Activated B cell treated with CpG ODN at 0.5 μM for 24 hours (primary cell): ENCODE measurements around the gene BTBD9. TPM values are rescaled to one million over a fixed set of nuclear protein-coding genes. Genes with fewer than 3 reads are reported as not detected.

Source experiments
- ATAC-seq: fragments of 200-7000 bp; cut with Tn5 transposase; one replicate; pipeline ENCODE4 v1.10.0; 2021; ENCODE audit warnings: low read depth, mild to moderate bottlenecking, moderate library complexity
- CTCF ChIA-PET: fragments of 350-600 bp; sonication (Branson Sonifier 250); formaldehyde crosslinking; loops from one replicate; lab custom pipeline; 2021; ENCODE audit warnings: antibody characterized with exemption; lab: Charles Lee
- POLR2A ChIA-PET: fragments of 350-600 bp; sonication (Branson Sonifier 250); formaldehyde crosslinking; loops from one replicate; lab custom pipeline; 2021; ENCODE audit warnings: antibody characterized with exemption; lab: Charles Lee
- DNase-seq: peaks from one replicate; pipeline ENCODE4 v3.0.0; 2022
- H3K27ac Mint-ChIP-seq: one replicate; pipeline ENCODE4 v1.8.0; 2020; ENCODE audit warnings: mixed read lengths
- H3K27me3 Mint-ChIP-seq: one replicate; pipeline ENCODE4 v1.8.0; 2021; ENCODE audit warnings: mixed read lengths
- H3K36me3 Mint-ChIP-seq: one replicate; pipeline ENCODE4 v1.8.0; 2021; ENCODE audit warnings: low read depth, mixed read lengths
- H3K4me1 Mint-ChIP-seq: one replicate; pipeline ENCODE4 v1.8.0; 2021; ENCODE audit warnings: mixed read lengths
- H3K4me3 Mint-ChIP-seq: one replicate; pipeline ENCODE4 v1.8.0; 2020; ENCODE audit warnings: mild to moderate bottlenecking, mixed read lengths
- H3K9me3 Mint-ChIP-seq: one replicate; pipeline ENCODE4 v1.8.0; 2020; ENCODE audit warnings: mixed read lengths
- intact Hi-C: fragments of 100-400 bp; cut with micrococcal nuclease; formaldehyde crosslinking; loops from one replicate; pipeline ENCODE4 v1.15.1; 2024
- total RNA-seq: library from RNA; stranded (reverse); gene quantifications from 2 replicates; pipeline ENCODE4 v1.2.3, GENCODE V29; 2022
- TF ChIP-seq, protein P1 (sequence below): fragments of 200-600 bp; IDR thresholded peaks from one replicate; pipeline ENCODE4 v1.8.0; 2022; ENCODE audit warnings: antibody characterized with exemption, mild to moderate bottlenecking

The BTBD9 gene
- total RNA-seq, 1 donor from 2014 or later: 25.7 TPM

DNA sequence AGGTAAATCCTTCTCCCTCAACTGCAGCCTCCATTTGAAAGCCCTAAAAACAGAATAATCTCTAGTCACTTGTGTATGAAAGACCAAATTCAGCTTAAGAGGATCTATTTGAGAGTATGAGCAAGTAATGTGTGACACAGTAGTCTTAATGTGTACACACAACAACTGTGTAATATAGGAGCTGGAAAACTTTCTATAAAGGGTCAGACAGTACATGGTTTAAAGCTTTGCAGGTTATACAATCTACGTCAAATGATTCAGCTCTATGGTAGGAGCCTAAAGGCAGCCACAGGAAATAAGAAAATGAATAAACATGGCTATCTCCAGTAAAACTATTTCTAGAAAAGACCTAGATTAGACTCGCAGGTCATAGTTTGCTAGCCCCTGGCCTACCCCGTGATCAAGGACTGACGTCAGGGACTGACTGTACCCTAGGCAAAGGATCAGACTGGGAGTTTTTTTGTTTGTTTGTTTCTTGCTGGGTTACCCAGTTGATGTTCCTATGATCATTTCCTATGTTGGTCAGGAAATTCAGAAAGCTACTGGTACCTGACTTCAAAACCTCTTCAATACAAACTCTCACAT, 39.7 kb downstream of the BTBD9 start:
- H3K9me3 Mint-ChIP-seq: no peaks in the 10 kb centered on the region
- POLR2A ChIA-PET: interaction anchor here (0.6 kb wide), 1 partner anchor 10 kb away, joined by 6 read pairs; no protein-coding TSS in a partner anchor

DNA sequence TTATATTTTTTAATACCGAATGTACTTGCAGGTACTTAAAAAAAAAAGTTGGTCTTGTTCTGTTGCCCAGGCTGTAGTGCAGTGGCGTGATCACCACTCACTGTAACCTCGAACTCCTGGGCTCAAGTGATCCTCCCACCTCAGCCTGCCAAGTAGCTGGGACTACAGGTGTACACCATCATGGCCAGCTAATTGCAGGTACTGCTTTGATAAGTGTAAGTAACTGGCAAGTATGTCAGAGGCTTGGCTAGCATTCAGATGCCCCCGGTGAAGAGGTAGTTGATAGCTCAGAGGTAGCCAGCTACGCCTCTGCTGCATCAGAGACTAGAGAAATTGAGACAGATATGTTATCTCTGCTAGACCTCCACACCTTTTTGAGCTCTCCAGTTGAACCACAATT, 40.5 kb downstream of the BTBD9 start:
- TF ChIP-seq, protein P1, sequence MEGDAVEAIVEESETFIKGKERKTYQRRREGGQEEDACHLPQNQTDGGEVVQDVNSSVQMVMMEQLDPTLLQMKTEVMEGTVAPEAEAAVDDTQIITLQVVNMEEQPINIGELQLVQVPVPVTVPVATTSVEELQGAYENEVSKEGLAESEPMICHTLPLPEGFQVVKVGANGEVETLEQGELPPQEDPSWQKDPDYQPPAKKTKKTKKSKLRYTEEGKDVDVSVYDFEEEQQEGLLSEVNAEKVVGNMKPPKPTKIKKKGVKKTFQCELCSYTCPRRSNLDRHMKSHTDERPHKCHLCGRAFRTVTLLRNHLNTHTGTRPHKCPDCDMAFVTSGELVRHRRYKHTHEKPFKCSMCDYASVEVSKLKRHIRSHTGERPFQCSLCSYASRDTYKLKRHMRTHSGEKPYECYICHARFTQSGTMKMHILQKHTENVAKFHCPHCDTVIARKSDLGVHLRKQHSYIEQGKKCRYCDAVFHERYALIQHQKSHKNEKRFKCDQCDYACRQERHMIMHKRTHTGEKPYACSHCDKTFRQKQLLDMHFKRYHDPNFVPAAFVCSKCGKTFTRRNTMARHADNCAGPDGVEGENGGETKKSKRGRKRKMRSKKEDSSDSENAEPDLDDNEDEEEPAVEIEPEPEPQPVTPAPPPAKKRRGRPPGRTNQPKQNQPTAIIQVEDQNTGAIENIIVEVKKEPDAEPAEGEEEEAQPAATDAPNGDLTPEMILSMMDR: no peak
- Mint-ChIP-seq H3K27ac (no peak overlapping the region), H3K9me3 (no peaks in the 10 kb centered on the region), H3K27me3 (no peaks in the 10 kb centered on the region), H3K4me1 (peaks cover 11% of the 10 kb centered on the region), H3K36me3 (peaks cover 27% of the 10 kb centered on the region), H3K4me3 (no peak overlapping the region)
- DNase-seq (no peak), ATAC-seq (no peak)
- CTCF ChIA-PET: interaction anchor here (1.0 kb wide), 1 partner anchor 29 kb away, joined by 3 read pairs; no protein-coding TSS in a partner anchor
- intact Hi-C loops: no loop called here
- POLR2A ChIA-PET: no interaction called here

More for the DNA sequence above, 39.7 kb downstream of the BTBD9 start:
- DNase-seq (no peak), ATAC-seq (no peak)
- CTCF ChIA-PET: no interaction called here
- peaks cover 22% of the 10 kb centered on the region for H3K36me3 Mint-ChIP-seq
- intact Hi-C loops: no loop called here
- H3K27ac Mint-ChIP-seq: no peak overlapping the region
- H3K27me3 Mint-ChIP-seq: no peaks in the 10 kb centered on the region
- TF ChIP-seq, protein P1: no peak
- no peak overlapping the region for H3K4me3 Mint-ChIP-seq
- H3K4me1 Mint-ChIP-seq: peaks cover 11% of the 10 kb centered on the region

DNA sequence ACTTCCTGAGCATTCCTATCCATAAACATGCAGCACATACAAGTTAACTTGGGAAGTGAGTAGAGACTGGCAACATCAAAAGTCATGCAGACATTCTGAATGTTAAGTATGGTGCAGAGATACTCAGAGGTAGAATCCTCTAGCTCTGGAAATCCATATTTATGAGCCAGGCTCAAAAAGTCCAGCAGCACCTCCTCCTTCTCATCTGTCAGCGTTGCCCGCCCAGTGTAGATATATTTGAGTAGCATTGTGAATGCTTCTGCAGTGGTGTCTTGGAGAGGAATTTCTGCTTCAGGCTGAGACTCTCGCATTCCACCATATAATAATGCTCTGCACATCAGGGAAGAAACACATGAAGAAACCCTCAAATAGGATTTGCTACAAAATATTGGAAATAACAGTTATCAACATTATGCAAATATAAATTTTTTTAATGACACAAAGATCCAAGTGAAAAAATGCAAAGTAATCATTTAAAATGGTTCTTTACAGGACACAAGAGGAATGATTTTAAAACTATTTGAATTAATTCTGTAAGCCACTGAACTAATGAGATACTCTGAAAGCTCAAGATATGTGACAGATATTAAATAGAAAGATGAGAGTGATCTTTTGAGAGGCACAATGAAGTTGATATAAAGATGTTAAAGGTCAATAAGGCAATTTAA, 45.6 kb downstream of the BTBD9 start:
- POLR2A ChIA-PET: no interaction called here
- H3K4me1 Mint-ChIP-seq: no peaks in the 10 kb centered on the region
- no peaks in the 10 kb centered on the region for H3K9me3 Mint-ChIP-seq
- TF ChIP-seq, protein P1: no peak
- no peak for DNase-seq
- H3K27me3 Mint-ChIP-seq: no peaks in the 10 kb centered on the region
- ATAC-seq: no peak
- no peak overlapping the region for H3K4me3 Mint-ChIP-seq
- no peak overlapping the region for H3K27ac Mint-ChIP-seq
- H3K36me3 Mint-ChIP-seq: peaks cover 49% of the 10 kb centered on the region
- intact Hi-C loops: no loop called here
- CTCF ChIA-PET: no interaction called here

DNA sequence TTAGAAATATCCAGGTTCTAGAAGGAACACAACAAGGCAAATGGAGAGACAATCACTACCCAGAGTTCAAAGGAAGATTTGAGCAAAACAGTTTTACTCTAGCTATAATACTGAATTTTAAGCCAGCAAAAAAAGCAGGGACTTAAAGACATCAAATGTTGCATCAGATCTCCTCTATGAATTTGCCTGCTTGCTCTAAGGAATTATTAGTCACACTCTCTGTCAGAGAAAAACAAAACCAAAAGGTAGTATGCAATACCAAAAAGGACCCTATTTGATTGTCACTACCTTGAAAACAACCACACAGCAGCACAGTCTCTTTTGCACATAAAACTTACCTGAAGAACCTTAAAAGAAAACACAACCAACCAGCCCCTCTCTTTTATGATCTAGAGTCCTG, 46.3 kb downstream of the BTBD9 start:
- H3K27me3 Mint-ChIP-seq: no peaks in the 10 kb centered on the region
- TF ChIP-seq, protein P1: no peak
- H3K4me1 Mint-ChIP-seq: no peaks in the 10 kb centered on the region
- intact Hi-C loops: no loop called here
- POLR2A ChIA-PET: no interaction called here
- H3K27ac Mint-ChIP-seq: no peak overlapping the region
- peaks cover 49% of the 10 kb centered on the region for H3K36me3 Mint-ChIP-seq
- ATAC-seq: no peak
- CTCF ChIA-PET: no interaction called here
- no peak for DNase-seq
- no peaks in the 10 kb centered on the region for H3K9me3 Mint-ChIP-seq
- H3K4me3 Mint-ChIP-seq: no peak overlapping the region

DNA sequence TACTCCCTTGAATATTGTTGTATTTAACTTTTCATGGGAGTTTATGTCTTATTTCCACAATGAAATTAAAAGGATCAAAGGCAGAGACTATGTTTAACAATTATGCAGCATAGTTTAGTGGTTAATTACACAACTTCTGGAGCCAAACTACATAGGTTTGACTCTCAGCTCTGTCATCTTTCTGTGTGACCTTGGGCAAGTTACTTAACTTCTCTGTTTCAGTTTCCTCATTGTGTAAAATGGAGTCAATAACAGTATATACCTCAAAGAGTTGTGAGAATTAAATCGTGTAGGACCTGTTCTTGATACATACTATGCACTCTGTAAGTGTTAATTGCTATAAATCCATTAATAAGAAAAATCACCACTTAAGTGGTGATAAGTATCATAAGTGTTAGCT, 48.3 kb downstream of the BTBD9 start:
- POLR2A ChIA-PET: no interaction called here
- TF ChIP-seq, protein P1: no peak
- no peaks in the 10 kb centered on the region for H3K9me3 Mint-ChIP-seq
- H3K27me3 Mint-ChIP-seq: no peaks in the 10 kb centered on the region
- CTCF ChIA-PET: no interaction called here
- peaks cover 46% of the 10 kb centered on the region for H3K36me3 Mint-ChIP-seq
- ATAC-seq: no peak
- H3K4me1 Mint-ChIP-seq: no peaks in the 10 kb centered on the region
- DNase-seq: no peak
- intact Hi-C loops: no loop called here
- no peak overlapping the region for H3K27ac Mint-ChIP-seq
- H3K4me3 Mint-ChIP-seq: no peak overlapping the region
